ENCODE results near the gene ADAMTS2.

DNA sequence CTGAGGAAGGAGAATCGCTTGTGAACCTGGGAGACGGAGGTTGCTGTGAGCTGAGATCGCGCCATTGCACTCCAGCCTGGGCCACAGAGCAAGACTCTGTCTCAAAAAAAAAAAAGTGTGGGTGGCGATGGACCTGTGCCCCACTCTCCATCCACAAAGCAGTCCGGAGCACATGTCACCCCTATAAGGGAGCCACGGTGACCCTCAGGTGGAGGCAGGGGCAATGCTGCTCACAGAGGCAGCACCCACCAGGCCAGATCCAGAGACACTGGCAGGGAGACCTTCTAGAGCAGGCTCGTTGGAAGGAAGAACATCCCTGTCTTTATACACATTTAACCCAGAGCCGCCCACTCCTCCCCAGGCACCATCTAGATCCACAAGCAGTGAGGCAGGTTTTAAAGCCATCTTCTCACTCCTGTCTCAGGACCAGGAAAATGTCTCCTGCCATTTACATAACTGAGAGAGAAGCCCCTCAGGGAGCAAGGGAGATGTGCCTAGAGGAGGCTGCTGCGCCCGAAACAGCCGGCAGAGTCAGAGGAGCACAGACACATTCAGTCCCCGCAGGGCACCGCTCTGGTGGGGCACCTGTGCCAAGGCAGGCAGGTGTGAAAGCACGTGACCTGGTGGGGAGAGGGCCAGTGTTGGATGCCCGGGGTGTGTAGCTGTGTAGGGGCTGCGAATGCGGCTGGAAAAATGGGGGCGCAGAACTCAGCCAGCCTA, 31.6 kb upstream of the ADAMTS2 start:
- TF ChIP-seq EZH2 (IDR thresholded peaks at IDR 0.05; ENCODE audit: insufficient read depth, poor library complexity, severe bottlenecking) (no peak), EZH2phosphoT487 (IDR thresholded peaks at IDR 0.05; ENCODE audit: insufficient read depth, low read depth) (no peak)
